ENCODE measurements around the gene EPHB2.

EPHB2 gene

GRCh38 chr1:22814176-22815042 is 103.8 kb downstream of the EPHB2 start:
- Mint-ChIP-seq H3K9me3 (no peaks in the 10 kb centered on the region), H3K4me1 (ENCODE audit: low read depth in 2 of 2) (no peaks in the 10 kb centered on the region), H3K27ac (no peak overlapping the region), H3K4me3 (no peak overlapping the region), H3K36me3 (ENCODE audit: insufficient read depth) (no peaks in the 10 kb centered on the region), H3K27me3 (peaks cover 15 to 49% of the 10 kb centered on the region in 2 donors)
- ATAC-seq (replicated peaks) (no peak), DNase-seq (no peak)

GRCh38 chr1:22815043-22815365 is 104.4 kb downstream of the EPHB2 start:
- H3K4me1 Mint-ChIP-seq (ENCODE audit: low read depth in 2 of 2) = no peaks in the 10 kb centered on the region
- H3K4me3 Mint-ChIP-seq = no peak overlapping the region
- H3K36me3 Mint-ChIP-seq (ENCODE audit: insufficient read depth) = no peaks in the 10 kb centered on the region
- DNase-seq = no peak
- H3K9me3 Mint-ChIP-seq = no peaks in the 10 kb centered on the region
- no peak for ATAC-seq (replicated peaks)
- H3K27ac Mint-ChIP-seq = no peak overlapping the region
- peaks cover 16 to 49% of the 10 kb centered on the region in 2 donors for H3K27me3 Mint-ChIP-seq

GRCh38 chr1:22815421-22816066 is 104.9 kb downstream of the EPHB2 start:
- DNase-seq = no peak
- peaks cover 16 to 45% of the 10 kb centered on the region in 2 donors for H3K27me3 Mint-ChIP-seq
- H3K36me3 Mint-ChIP-seq (ENCODE audit: insufficient read depth) = no peaks in the 10 kb centered on the region
- H3K4me3 Mint-ChIP-seq = no peak overlapping the region
- H3K27ac Mint-ChIP-seq = no peak overlapping the region
- ATAC-seq (replicated peaks) = no peak
- H3K9me3 Mint-ChIP-seq = no peaks in the 10 kb centered on the region
- no peaks in the 10 kb centered on the region for H3K4me1 Mint-ChIP-seq (ENCODE audit: low read depth in 2 of 2)

- no peaks in the 10 kb centered on the region for H3K4me1 Mint-ChIP-seq (ENCODE audit: low read depth in 2 of 2)
- DNase-seq (no peak), ATAC-seq (replicated peaks) (no peak)
- H3K27me3 Mint-ChIP-seq = peaks cover 16 to 38% of the 10 kb centered on the region in 2 donors
- H3K36me3 Mint-ChIP-seq (ENCODE audit: insufficient read depth) = no peaks in the 10 kb centered on the region
- no peak overlapping the region for H3K27ac Mint-ChIP-seq
- no peak overlapping the region for H3K4me3 Mint-ChIP-seq
- no peaks in the 10 kb centered on the region for H3K9me3 Mint-ChIP-seq
Observed at GRCh38 chr1:22816067-22816775, 105.6 kb downstream of the EPHB2 start.

- Mint-ChIP-seq H3K27ac (no peak overlapping the region), H3K4me1 (ENCODE audit: low read depth in 2 of 2) (no peaks in the 10 kb centered on the region), H3K9me3 (no peaks in the 10 kb centered on the region), H3K27me3 (peaks cover 16 to 32% of the 10 kb centered on the region in 2 donors), H3K4me3 (no peak overlapping the region), H3K36me3 (ENCODE audit: insufficient read depth) (no peaks in the 10 kb centered on the region)
- DNase-seq = no peak
- no peak for ATAC-seq (replicated peaks)
Observed at GRCh38 chr1:22816803-22817202, 106.2 kb downstream of the EPHB2 start.

GRCh38 chr1:22817462-22817861 is 106.8 kb downstream of the EPHB2 start:
- H3K4me3 Mint-ChIP-seq = no peak overlapping the region
- H3K36me3 Mint-ChIP-seq (ENCODE audit: insufficient read depth) = no peaks in the 10 kb centered on the region
- no peak for ATAC-seq (replicated peaks)

GRCh38 chr1:22818061-22818770 is 107.6 kb downstream of the EPHB2 start:
- ATAC-seq (replicated peaks) (no peak), DNase-seq (no peak)
- no peaks in the 10 kb centered on the region for H3K36me3 Mint-ChIP-seq (ENCODE audit: insufficient read depth)
- H3K27me3 Mint-ChIP-seq = peaks cover 16 to 22% of the 10 kb centered on the region in 2 donors
- no peak overlapping the region for H3K27ac Mint-ChIP-seq
- no peaks in the 10 kb centered on the region for H3K4me1 Mint-ChIP-seq (ENCODE audit: low read depth in 2 of 2)
- no peak overlapping the region for H3K4me3 Mint-ChIP-seq
- H3K9me3 Mint-ChIP-seq = no peaks in the 10 kb centered on the region

More at GRCh38 chr1:22817462-22817861, 106.8 kb downstream of the EPHB2 start:
- no peak overlapping the region for H3K27ac Mint-ChIP-seq
- no peak for DNase-seq
- no peaks in the 10 kb centered on the region for H3K4me1 Mint-ChIP-seq (ENCODE audit: low read depth in 2 of 2)
- H3K9me3 Mint-ChIP-seq = no peaks in the 10 kb centered on the region
- peaks cover 16 to 25% of the 10 kb centered on the region in 2 donors for H3K27me3 Mint-ChIP-seq

- H3K27me3 Mint-ChIP-seq = peaks cover 21 to 26% of the 10 kb centered on the region in 2 donors
- no peaks in the 10 kb centered on the region for H3K4me1 Mint-ChIP-seq (ENCODE audit: low read depth in 2 of 2)
- H3K36me3 Mint-ChIP-seq (ENCODE audit: insufficient read depth) = no peaks in the 10 kb centered on the region
- ATAC-seq (replicated peaks) (no peak), DNase-seq (no peak)
- no peak overlapping the region for H3K27ac Mint-ChIP-seq
- no peaks in the 10 kb centered on the region for H3K9me3 Mint-ChIP-seq
- no peak overlapping the region for H3K4me3 Mint-ChIP-seq
Observed at GRCh38 chr1:22819361-22819760, 108.7 kb downstream of the EPHB2 start.

GRCh38 chr1:22821027-22821426 is 110.4 kb downstream of the EPHB2 start:
- no peak for DNase-seq
- Mint-ChIP-seq H3K36me3 (ENCODE audit: insufficient read depth) (no peaks in the 10 kb centered on the region), H3K27me3 (peaks cover 30 to 38% of the 10 kb centered on the region in 2 donors), H3K9me3 (no peaks in the 10 kb centered on the region), H3K27ac (no peak overlapping the region), H3K4me3 (no peak overlapping the region), H3K4me1 (ENCODE audit: low read depth in 2 of 2) (no peaks in the 10 kb centered on the region)
- ATAC-seq (replicated peaks) = no peak

- Mint-ChIP-seq H3K36me3 (ENCODE audit: insufficient read depth) (no peaks in the 10 kb centered on the region), H3K9me3 (no peaks in the 10 kb centered on the region), H3K4me3 (no peak overlapping the region), H3K27ac (no peak overlapping the region), H3K27me3 (peaks cover 30 to 47% of the 10 kb centered on the region in 2 donors), H3K4me1 (ENCODE audit: low read depth in 2 of 2) (no peaks in the 10 kb centered on the region)
- no peak for DNase-seq
- no peak for ATAC-seq (replicated peaks)
Observed at GRCh38 chr1:22822371-22822770, 111.7 kb downstream of the EPHB2 start.

GRCh38 chr1:22824466-22824865 is 113.8 kb downstream of the EPHB2 start:
- H3K27ac Mint-ChIP-seq = no peak overlapping the region
- no peaks in the 10 kb centered on the region for H3K36me3 Mint-ChIP-seq (ENCODE audit: insufficient read depth)
- ATAC-seq (replicated peaks) (no peak), DNase-seq (no peak)
- H3K4me3 Mint-ChIP-seq = no peak overlapping the region
- H3K27me3 Mint-ChIP-seq = peaks cover 14 to 44% of the 10 kb centered on the region in 2 donors
- no peaks in the 10 kb centered on the region for H3K4me1 Mint-ChIP-seq (ENCODE audit: low read depth in 2 of 2)
- H3K9me3 Mint-ChIP-seq = no peaks in the 10 kb centered on the region

GRCh38 chr1:22824975-22825374 is 114.3 kb downstream of the EPHB2 start:
- no peak overlapping the region for H3K27ac Mint-ChIP-seq
- no peaks in the 10 kb centered on the region for H3K9me3 Mint-ChIP-seq
- no peak for DNase-seq
- H3K4me3 Mint-ChIP-seq = no peak overlapping the region
- H3K36me3 Mint-ChIP-seq (ENCODE audit: insufficient read depth) = no peaks in the 10 kb centered on the region
- no peak for ATAC-seq (replicated peaks)
- H3K27me3 Mint-ChIP-seq = peaks cover 14 to 44% of the 10 kb centered on the region in 2 donors
- no peaks in the 10 kb centered on the region for H3K4me1 Mint-ChIP-seq (ENCODE audit: low read depth in 2 of 2)

- Mint-ChIP-seq H3K27ac (no peak overlapping the region), H3K4me3 (no peak overlapping the region), H3K9me3 (no peaks in the 10 kb centered on the region), H3K4me1 (ENCODE audit: low read depth in 2 of 2) (no peaks in the 10 kb centered on the region), H3K36me3 (ENCODE audit: insufficient read depth) (no peaks in the 10 kb centered on the region), H3K27me3 (peaks cover 17 to 49% of the 10 kb centered on the region in 2 donors)
- DNase-seq (no peak), ATAC-seq (replicated peaks) (no peak)
Observed at GRCh38 chr1:22825486-22826189, 115.0 kb downstream of the EPHB2 start.

Measured in effector memory CD8-positive, alpha-beta T cell (primary cell).